PC-9 (cell line): ENCODE data around the gene CALHM1. TPM values are rescaled to one million over a fixed set of nuclear protein-coding genes. Genes with fewer than 3 reads are reported as not detected.

Experiments
- BruUV-seq: library from RNA; stranded (reverse); fragments of 400-500 nt; replicated peaks from 2 replicates; lab custom pipeline; 2021; lab: Mats Ljungman, UMichigan
- CTCF ChIA-PET: fragments of 300-600 bp; sonication (Branson Sonifier 250); formaldehyde crosslinking; loops from one replicate; lab custom pipeline; 2022; ENCODE audit warnings: antibody characterized with exemption; lab: Charles Lee
- POLR2A ChIA-PET: fragments of 300-600 bp; sonication (Branson Sonifier 250); formaldehyde crosslinking; loops from one replicate; lab custom pipeline; 2022; ENCODE audit warnings: antibody characterized with exemption; ENCODE audit not compliant: unreplicated experiment; lab: Charles Lee
- DNase-seq, 2 experiments: peaks; one replicate each; pipeline versions ENCODE4 v3.0.0 to v3.0.0-alpha.2; 2015 to 2022; ENCODE audit warnings: mixed read lengths in 1 of 2
- H2AFZ ChIP-seq: fragments of 200-600 bp; sonication (generic); 2 replicates; pipeline ENCODE4 v1.8.1; 2017; ENCODE audit warnings: antibody characterized with exemption
- H3F3A ChIP-seq: fragments of 200-600 bp; sonication (generic); 2 replicates; pipeline ENCODE4 v1.8.1; 2017; ENCODE audit warnings: antibody characterized with exemption, mild to moderate bottlenecking, low read depth; ENCODE audit not compliant: insufficient read depth
- H3K27ac ChIP-seq: fragments of 200-600 bp; sonication (generic); 2 replicates; pipeline ENCODE4 v1.6.1; 2016; ENCODE audit warnings: mixed run types
- H3K27me3 ChIP-seq: fragments of 200-600 bp; sonication (generic); 2 replicates; pipeline ENCODE4 v1.6.1; 2016; ENCODE audit warnings: low read depth, mixed run types; ENCODE audit not compliant: insufficient read depth
- H3K36me3 ChIP-seq: fragments of 200-600 bp; sonication (generic); 2 replicates; pipeline ENCODE4 v1.6.1; 2016; ENCODE audit warnings: low read depth, mixed run types
- H3K4me1 ChIP-seq: fragments of 200-600 bp; sonication (generic); replicated peaks from 2 replicates; pipeline ENCODE4 v1.6.1; 2016; ENCODE audit warnings: mixed run types; ENCODE audit not compliant: insufficient read depth
- H3K4me2 ChIP-seq: fragments of 200-600 bp; sonication (generic); 2 replicates; pipeline ENCODE4 v1.6.1; 2017; ENCODE audit warnings: mixed run types
- H3K4me3 ChIP-seq: fragments of 200-600 bp; sonication (generic); 2 replicates; pipeline ENCODE4 v1.6.1; 2016; ENCODE audit warnings: mixed run types
- H3K79me2 ChIP-seq: fragments of 200-600 bp; sonication (generic); 2 replicates; pipeline ENCODE4 v1.6.1; 2017; ENCODE audit warnings: low read depth, mixed run types
- H3K9me2 ChIP-seq: fragments of 200-600 bp; sonication (generic); 2 replicates; pipeline ENCODE4 v1.8.1; 2017; ENCODE audit warnings: mild to moderate bottlenecking; ENCODE audit not compliant: insufficient read depth
- H3K9me3 ChIP-seq: fragments of 200-600 bp; sonication (generic); 2 replicates; pipeline ENCODE4 v1.8.1; 2016; ENCODE audit warnings: low read depth; ENCODE audit not compliant: insufficient read depth
- H4K20me1 ChIP-seq: fragments of 200-600 bp; sonication (generic); 2 replicates; pipeline ENCODE4 v1.8.1; 2017; ENCODE audit not compliant: insufficient read depth
- EZH2 ChIP-seq: fragments of 200-600 bp; sonication (generic); IDR thresholded peaks from 2 replicates; pipeline ENCODE4 v1.8.0; 2017; ENCODE audit warnings: antibody characterized with exemption, low read depth
- intact Hi-C: fragments of 100-400 bp; cut with micrococcal nuclease; formaldehyde crosslinking; loops from one replicate; pipeline ENCODE4 v1.10.0; 2022; ENCODE audit not compliant: unreplicated experiment
- total RNA-seq: library from RNA; stranded (reverse); gene quantifications from 2 replicates; pipeline ENCODE4 v1.2.3, GENCODE V29; 2021
- TF ChIP-seq, protein P1 (sequence below): fragments of 200-600 bp; sonication (generic); conservative IDR thresholded peaks from 2 replicates; pipeline ENCODE4 v1.6.1; 2017; ENCODE audit warnings: mixed run types, antibody characterized with exemption, mild to moderate bottlenecking, moderate library complexity

Gene CALHM1
- total RNA-seq, 1 experiment from 2014 or later: not detected

DNA sequence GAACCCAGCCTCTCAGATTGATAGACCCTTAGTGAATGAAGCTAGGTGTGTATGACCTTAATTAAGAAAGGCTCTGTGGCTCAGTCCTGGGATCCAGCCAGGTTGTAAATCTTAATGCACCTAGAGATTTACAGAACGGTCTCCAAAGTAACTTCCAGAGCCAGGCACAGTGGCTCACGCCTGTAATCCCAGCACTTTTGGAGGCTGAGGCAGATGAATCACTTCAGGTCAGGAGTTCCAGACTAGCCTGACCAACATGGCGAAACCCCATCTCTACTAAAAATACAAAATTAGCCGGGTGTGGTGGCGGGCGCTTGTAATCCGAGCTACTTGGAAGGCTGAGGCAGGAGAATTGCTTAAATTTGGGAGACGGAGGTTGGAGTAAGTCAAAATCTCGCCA, 30.8 kb downstream of the CALHM1 start:
- intact Hi-C loops: no loop called here
- BruUV-seq: no TSS peak
- CTCF ChIA-PET: interaction anchor here (0.6 kb wide), 1 partner anchor 29 kb away, joined by 5 read pairs; no protein-coding TSS in a partner anchor

DNA sequence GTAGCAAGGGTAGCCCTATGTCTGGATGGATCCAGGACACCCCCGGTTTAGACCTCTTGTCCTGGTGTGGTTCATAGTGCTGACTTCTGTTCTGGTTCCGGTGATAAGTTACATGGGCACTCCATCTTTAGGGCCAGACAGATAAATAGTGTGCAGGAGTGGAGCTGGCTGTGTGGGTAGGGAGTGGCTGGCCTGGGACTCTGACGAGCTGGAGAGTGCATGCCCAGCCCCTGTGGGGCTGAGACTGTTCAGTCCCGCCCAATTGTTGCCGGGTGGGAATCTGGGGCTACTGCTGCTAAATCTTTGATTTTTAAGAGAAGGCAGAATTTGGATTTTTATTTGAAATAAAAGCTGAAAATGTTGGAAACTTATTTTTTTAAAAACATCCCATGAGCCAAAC, 35.0 kb downstream of the CALHM1 start:
- BruUV-seq: no TSS peak
- H3K9me2 ChIP-seq: no peaks in the 10 kb centered on the region
- no peaks in the 10 kb centered on the region for H4K20me1 ChIP-seq
- H3K4me2 ChIP-seq: no peak overlapping the region
- H3K79me2 ChIP-seq: no peaks in the 10 kb centered on the region
- no peaks in the 10 kb centered on the region for H3F3A ChIP-seq
- H3K27ac ChIP-seq: no peak overlapping the region
- H3K4me1 ChIP-seq: no peaks in the 10 kb centered on the region
- intact Hi-C loops: no loop called here
- H2AFZ ChIP-seq: no peak overlapping the region
- TF ChIP-seq, protein P1, sequence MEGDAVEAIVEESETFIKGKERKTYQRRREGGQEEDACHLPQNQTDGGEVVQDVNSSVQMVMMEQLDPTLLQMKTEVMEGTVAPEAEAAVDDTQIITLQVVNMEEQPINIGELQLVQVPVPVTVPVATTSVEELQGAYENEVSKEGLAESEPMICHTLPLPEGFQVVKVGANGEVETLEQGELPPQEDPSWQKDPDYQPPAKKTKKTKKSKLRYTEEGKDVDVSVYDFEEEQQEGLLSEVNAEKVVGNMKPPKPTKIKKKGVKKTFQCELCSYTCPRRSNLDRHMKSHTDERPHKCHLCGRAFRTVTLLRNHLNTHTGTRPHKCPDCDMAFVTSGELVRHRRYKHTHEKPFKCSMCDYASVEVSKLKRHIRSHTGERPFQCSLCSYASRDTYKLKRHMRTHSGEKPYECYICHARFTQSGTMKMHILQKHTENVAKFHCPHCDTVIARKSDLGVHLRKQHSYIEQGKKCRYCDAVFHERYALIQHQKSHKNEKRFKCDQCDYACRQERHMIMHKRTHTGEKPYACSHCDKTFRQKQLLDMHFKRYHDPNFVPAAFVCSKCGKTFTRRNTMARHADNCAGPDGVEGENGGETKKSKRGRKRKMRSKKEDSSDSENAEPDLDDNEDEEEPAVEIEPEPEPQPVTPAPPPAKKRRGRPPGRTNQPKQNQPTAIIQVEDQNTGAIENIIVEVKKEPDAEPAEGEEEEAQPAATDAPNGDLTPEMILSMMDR: no peak
- TF ChIP-seq EZH2: no peak
- H3K9me3 ChIP-seq: no peaks in the 10 kb centered on the region
- POLR2A ChIA-PET: no interaction called here
- 0 out of 2 replicates have a peak, but pooled peaks cover 3% of the 10 kb centered on the region for H3K36me3 ChIP-seq
- H3K4me3 ChIP-seq: no peak overlapping the region
- CTCF ChIA-PET: no interaction called here
- DNase-seq: no peak
- H3K27me3 ChIP-seq: no peaks in the 10 kb centered on the region

More for the DNA sequence above, 30.8 kb downstream of the CALHM1 start:
- POLR2A ChIA-PET: no interaction called here
- H3K4me1 ChIP-seq: no peaks in the 10 kb centered on the region
- DNase-seq: no peak
- H4K20me1 ChIP-seq: no peaks in the 10 kb centered on the region
- H2AFZ ChIP-seq: no peak overlapping the region
- H3K79me2 ChIP-seq: no peaks in the 10 kb centered on the region
- no peak overlapping the region for H3K4me2 ChIP-seq
- no peaks in the 10 kb centered on the region for H3K9me3 ChIP-seq
- H3K36me3 ChIP-seq: 0 out of 2 replicates have a peak, but pooled peaks cover 7% of the 10 kb centered on the region
- no peaks in the 10 kb centered on the region for H3F3A ChIP-seq
- TF ChIP-seq, protein P1: no peak
- no peak for TF ChIP-seq EZH2
- H3K27me3 ChIP-seq: no peaks in the 10 kb centered on the region
- no peak overlapping the region for H3K27ac ChIP-seq
- no peak overlapping the region for H3K4me3 ChIP-seq
- H3K9me2 ChIP-seq: no peaks in the 10 kb centered on the region

GRCh38 chr10:103419101-103419500, 39.6 kb downstream of the CALHM1 start:
- H3F3A ChIP-seq: no peaks in the 10 kb centered on the region
- no peaks in the 10 kb centered on the region for H3K9me3 ChIP-seq
- intact Hi-C loops: loop anchor here (5.0 kb wide), 1 partner anchor 278 kb away; no protein-coding TSS in a partner anchor
- H3K4me3 ChIP-seq: no peak overlapping the region
- TF ChIP-seq EZH2: no peak
- TF ChIP-seq, protein P1: no peak
- H3K4me2 ChIP-seq: no peak overlapping the region
- H3K79me2 ChIP-seq: no peaks in the 10 kb centered on the region
- H4K20me1 ChIP-seq: no peaks in the 10 kb centered on the region; the same call in 1 of the 2 replicates
- H3K27ac ChIP-seq: no peak overlapping the region
- BruUV-seq: no TSS peak
- DNase-seq: no peak
- no peak overlapping the region for H2AFZ ChIP-seq
- no peaks in the 10 kb centered on the region for H3K27me3 ChIP-seq
- H3K9me2 ChIP-seq: no peaks in the 10 kb centered on the region
- POLR2A ChIA-PET: no interaction called here
- H3K4me1 ChIP-seq: no peaks in the 10 kb centered on the region
- CTCF ChIA-PET: no interaction called here
- 0 out of 2 replicates have a peak, but pooled peaks cover 10% of the 10 kb centered on the region for H3K36me3 ChIP-seq
